GM19238 (cell line): ENCODE measurements around the gene PLA2G4C.

Experiments
- DNase-seq: peaks from one replicate; pipeline ENCODE4 v3.0.0; 2011; ENCODE audit warnings: low spot score; ENCODE audit not compliant: insufficient read length

Gene PLA2G4C, protein sequence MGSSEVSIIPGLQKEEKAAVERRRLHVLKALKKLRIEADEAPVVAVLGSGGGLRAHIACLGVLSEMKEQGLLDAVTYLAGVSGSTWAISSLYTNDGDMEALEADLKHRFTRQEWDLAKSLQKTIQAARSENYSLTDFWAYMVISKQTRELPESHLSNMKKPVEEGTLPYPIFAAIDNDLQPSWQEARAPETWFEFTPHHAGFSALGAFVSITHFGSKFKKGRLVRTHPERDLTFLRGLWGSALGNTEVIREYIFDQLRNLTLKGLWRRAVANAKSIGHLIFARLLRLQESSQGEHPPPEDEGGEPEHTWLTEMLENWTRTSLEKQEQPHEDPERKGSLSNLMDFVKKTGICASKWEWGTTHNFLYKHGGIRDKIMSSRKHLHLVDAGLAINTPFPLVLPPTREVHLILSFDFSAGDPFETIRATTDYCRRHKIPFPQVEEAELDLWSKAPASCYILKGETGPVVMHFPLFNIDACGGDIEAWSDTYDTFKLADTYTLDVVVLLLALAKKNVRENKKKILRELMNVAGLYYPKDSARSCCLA

DNA sequence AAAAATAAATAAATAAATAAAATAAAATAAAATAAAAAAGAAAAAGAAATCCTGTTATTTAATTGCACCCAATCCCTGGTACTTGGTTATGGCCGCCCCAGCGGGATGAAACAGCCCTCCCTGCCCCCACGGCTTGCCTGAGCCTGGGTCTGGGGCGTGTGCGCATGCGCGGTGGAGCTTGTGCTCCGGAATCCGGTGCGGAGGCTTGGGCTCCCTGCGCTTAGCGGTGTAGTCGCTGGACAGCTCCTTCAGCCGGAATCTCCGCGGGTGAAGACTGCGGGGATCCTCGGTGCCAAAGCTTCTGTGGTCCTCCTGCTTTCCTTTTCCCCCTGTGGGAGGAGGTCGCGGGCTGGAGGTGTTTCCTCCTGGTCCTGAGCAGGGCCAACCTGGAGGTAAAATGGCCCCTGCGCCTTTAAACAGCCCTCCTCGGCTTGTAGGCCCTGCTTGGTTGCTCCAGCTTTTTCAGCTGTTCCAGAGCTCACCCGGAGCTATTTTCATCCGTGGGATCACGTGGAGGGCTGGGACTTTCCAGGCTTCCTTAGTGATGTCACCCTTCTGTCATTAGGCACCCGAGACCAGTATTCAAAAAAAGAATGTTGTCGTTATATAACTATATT lies at the start of gene PLA2G4C:
Gene PLA2G4C (minus strand): TSS at position 468 of the 617 bp plus-strand sequence. CDS start 4,288 bp downstream, outside the sequence.
- peak; percentile 97 for DNase-seq

DNA sequence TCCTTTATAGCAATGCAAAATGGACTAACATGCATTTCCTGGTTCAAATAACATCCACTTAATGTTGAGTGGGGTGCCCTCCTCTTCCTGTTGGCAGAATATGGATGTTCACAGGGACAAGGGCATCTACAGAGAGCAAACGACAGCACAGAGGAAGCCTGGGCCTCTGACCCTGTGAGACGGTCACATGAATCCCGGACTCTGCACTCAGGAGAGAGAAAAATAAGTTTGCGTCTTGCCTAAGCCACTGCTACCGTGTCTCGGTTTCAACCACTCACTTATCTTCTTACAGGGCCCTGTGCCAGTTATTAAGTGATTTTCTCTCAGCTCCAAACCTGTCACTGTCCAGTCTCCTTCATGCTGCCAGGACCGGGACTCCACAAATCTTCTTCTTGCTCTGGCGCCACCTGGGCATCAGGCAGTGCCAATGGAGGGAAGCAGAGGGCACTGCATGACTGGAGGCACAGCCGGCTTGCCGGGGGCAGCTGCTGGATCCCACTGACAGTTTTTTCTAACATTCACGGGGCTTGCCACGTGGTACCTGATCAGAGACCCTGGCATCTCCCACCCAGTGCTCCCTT lies 47.7 kb upstream of the PLA2G4C start:
- no peak for DNase-seq

DNA sequence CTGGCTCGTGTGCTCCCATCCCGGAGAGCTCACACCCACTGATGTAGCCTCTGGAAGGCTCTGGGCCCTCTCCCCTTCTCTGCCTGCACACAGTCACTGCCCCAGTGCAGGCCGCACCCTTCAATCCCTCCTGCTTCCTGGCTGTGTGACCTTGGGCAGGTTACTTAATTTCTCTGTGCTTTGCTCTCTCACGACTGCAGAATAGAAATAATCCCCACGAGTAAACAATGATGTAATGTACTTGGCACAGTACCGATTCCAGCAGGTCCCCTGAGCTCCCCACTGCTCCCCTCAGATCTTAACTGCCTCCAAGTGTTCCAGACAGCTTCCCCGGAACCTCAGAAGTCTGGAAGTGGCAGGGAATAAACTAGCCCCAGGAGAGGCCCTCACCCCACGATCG lies 43.4 kb upstream of the PLA2G4C start:
- no peak for DNase-seq

DNA sequence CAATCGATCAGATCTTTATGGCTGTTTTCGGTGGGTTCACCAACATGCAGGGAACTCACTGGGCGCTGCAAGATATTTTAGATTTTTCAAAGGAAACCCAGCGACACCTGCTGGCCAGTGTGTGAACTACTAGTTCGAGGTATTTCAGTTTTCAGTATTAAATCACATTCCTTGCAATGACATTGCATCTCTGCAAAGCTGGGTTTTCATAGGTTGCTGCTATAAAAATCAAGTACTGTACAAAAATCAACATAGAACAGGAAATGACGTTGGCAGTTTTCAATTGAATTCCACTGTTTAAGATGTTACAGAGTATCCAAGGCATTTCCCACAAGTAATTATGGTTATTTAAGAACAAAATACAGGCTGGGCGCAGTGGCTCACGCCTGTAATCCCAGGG lies 41.9 kb upstream of the PLA2G4C start:
- DNase-seq: peak; percentile 25

DNA sequence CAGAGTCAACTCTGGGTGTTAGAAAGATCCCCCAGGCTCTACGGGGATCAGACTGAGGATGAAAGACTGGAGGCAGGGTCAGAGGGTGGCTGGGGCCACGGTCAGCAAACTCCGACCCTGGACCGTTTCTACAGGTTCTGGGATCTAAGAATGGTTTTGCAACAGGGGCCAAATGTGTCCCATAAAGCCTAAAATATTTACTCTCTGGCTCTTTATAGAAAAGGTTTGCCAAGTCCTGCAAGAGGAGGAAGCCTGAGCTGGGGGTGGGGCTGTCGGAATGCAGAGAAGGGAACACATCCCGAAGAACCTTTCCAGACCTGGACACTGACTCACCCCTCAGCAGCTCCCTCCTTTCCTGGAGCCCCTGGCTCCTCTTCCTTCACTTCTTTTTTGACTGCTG lies 38.8 kb upstream of the PLA2G4C start:
- DNase-seq: no peak

DNA sequence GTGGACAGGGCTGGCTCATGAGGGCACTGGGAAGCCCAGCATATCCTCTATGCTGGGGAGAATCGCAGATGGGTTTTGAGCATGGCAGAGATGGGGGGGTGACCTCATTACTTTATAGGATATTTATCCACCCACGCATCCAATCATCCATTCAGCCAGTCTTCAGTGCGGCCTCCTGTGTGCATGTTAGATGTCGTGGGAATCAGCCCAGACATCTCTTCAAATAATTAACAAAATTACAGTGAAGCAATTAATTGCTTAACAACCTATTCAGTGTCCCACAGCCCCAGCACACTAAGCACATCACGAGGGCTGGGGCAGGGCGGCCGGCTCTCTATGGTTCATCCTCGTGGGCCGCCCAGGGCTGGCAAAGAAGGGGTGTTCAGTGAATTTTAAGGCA lies 38.0 kb upstream of the PLA2G4C start:
- no peak for DNase-seq

DNA sequence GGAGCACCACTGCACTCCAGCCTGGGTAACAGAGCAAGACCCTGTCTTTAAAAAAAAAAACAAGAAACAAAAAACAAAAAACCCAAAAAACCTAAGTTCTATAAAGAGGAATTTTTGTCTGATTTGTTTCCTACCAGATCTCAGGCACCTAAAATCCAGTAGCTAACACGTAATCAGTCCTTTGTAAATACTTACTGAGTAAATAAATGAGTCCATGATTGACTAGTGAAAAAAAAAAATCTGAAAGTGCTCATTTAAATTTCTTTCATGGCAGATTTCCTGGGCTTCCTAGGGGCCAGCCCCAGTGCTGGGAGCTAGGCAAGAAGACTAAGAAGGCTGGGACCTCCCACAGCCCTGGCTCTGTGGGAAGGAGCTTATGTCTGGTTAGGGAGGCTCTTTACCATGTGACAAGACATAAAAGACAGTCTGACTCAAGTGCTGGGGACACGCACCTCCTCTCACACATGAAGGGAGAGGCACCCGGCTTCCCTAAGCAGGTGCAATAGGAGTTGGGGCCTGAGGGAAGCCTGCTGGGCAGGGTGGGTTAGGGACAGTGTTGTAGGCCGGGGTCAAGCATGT lies 37.1 kb upstream of the PLA2G4C start:
- no peak for DNase-seq

DNA sequence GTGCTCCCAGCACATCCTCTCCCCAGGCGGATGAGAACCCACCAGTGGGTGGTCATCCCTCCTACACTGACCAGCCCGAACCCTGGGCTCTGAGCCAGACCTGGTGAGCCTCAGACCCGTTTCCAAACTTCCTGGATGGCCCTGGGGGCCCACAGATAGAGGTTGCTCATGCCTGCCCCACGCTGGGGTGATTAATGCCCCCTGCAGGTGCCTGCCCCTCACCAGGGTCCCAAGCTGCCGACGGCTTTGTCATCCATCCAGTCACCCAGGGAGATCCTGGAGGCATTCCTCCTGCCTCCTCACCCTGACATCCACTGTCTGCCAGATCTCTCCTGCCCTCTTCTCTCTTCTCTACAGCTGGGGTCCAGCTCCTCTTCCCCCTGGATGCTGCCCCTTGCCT lies 28.4 kb upstream of the PLA2G4C start:
- DNase-seq: no peak

DNA sequence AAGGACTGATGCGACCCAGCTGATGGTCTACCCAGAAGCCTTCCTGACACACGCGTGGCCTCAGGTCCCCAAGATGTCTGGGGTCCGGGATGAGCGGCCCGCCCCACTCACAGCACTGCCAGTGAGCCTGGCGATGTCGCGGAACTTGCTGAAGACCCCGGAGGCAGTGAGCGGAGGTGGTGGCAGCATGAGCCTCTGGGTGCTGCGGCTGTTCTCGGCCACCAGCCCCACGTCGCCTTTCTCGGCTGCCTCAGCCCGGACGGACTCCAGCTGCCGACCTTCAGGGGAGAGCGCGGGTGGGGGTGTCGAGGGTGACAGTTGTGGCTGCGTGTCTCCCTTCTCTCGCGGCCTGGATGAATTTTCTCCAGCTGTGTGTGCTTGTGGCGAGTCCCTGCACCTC lies 26.8 kb upstream of the PLA2G4C start:
- no peak for DNase-seq

DNA sequence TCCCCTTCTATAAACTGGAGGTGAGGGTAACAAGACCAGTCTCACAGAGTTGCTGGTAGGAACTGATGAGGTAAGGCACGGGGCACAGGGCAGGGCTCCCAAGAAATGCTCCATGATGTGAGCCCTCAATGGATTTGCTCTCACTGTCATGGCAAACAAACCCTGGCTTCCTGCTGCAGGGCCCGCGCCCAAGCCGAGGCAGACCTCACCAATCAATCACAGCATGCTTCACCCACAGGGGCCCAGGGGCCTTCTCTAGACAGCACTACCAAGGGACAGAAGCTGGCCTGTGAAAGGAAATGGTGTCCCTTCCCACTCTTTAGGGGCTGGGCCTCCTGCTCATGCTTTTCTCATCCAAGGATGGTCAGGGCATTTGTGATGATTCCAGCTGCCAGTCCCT lies 25.9 kb upstream of the PLA2G4C start:
- no peak for DNase-seq

DNA sequence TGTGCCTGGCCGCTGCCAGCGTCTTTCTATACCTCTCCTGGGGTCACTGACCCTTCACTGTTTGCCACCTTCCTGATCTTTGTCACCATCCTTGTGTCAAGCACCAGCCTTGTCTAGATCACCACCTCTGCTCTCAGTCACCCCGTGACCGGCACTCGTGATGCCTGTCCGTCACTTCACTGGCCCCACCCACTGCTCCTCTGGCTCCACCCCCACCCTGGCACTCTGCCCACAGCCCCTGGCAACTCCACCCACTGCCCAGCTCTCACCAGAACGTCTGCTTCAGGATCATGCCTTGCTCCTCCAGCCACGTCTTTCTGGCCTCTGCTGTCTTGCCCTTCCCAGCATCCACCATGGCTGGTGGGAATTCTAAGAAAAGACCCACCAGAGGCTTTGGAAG lies 24.8 kb upstream of the PLA2G4C start:
- DNase-seq: no peak

DNA sequence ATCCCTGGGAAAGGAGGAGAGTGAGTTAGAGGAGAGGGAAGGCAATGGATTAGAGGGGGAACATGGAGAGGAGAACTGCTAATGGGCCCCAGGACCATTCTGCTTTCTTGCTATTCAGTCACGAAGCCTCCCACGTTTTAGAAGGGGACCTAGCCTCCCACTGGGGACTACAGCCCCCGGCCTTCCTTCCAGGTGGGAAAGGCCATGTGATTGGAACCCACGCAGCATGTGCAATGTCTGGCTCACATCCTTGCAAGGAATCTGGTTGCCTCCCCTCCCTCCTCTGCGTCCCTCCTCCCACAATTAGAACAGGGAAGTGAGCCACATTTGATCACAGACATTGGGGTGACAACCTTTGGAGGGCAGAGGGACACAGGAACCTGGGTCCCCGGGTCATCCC lies 22.5 kb upstream of the PLA2G4C start:
- DNase-seq: no peak

DNA sequence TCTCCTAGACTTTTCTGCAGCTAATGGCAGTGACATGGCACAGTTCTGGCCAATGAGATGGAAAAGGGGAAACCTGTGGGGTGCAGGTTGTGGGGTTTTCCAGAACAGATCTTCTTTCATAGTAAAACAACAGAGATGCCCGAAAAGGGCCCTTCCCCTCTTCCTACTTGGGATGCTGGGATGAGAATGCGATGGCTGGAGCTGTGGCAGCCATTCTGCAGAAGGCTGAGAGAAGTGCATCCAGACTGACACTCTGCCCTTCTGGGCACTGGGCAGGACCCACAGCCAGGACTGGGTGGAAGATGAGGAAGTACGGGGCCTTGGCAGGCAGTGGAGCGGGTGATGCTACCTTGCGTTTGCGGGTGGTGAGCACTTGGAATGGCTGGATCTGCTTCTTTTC lies 16.9 kb upstream of the PLA2G4C start:
- DNase-seq: no peak

DNA sequence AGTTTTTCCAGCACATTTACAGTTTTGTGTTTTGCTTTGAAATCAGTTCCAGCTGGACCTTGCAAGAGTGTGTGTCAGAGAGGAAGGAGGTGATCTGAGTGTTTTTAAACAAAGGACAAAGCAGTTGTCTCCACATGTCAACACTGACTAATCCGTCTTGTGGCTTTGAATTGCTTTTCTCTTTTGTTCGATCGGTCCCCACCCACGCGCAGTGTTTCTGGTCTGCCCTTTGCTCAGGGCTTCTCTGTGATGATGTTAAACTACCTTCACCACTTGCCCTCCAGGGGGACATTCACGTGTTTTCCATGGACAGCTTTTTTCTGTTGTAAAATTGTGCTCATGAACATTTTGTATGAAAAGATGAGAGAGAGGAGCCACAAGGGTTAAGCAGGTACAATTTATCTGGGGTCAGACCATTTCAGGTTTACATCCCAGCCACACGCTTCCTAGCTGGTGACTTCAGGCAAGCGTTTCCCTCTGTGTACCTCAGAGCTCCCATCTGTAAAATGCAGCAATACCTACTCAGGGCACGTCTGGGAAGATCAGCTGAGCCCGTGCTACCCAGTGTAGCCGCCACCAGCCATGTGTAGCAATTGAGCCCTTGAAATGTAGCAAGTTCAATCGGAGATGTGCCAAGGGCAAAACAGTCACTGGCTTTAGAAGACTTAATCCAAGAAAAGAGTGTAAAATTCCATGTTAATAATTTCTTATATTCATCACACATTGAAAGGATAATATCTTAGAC lies 13.5 kb upstream of the PLA2G4C start:
- no peak for DNase-seq

DNA sequence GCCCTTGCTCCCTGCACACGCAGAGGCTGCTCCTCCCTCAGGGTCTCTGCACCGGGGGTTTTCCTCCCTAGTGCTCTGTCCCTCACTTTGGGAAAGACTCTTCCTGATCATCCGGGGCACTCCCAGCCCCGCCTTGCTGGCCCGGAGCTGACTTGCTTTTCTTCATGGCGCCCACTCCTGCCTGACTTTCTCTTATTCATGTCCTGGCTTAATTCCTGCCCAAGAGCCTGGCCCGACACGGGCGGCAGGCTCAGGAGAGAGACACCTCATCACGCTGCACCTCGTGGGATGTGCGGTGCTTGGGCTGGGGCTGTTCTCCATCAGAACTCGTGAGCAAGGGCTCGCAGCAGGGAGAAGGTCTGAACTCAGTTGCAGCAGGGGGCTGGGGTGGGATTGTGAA lies 11.8 kb upstream of the PLA2G4C start:
- DNase-seq: no peak

DNA sequence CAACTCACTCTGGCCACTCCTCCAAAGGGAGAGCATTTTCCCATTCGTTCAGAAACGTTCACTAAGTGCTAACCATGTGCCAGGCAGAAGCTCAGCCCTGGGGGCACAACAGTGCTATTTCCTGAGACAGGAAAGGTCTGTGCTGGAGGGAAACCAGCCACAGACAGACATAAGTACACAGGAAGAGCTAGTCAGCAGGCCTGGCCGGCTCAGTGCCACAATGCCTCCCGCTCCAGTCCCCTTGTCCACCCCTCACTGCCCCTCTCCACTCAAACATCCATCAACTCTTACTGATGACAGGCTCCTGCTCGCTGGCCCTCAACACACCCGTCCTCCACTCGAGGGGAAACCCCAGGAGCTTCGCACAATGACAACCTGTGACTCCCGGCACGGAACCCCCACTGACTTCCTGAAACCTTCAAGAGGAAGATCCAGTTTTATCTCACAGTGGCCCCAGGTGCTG lies 11.3 kb upstream of the PLA2G4C start:
- DNase-seq: peak; percentile 46

DNA sequence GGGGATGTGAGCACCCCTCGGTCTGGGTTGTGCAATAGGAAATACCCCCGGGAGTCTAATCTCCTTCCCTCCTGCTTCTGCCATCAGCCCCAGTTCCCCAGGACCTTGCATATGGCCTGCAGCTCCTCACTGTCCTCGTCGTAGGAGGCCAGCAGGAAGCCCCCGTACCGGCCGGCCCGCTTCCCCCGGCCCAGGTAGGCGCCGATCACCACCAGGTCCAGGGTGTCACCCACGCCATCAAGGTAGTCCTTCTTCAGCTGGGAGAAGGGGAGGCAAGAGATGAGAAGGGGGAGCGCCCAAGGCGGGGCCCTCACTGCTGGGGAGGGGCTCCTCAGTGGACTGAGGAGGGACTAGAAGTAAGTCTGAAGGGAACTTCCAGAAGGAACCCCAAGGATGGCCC lies 10.4 kb upstream of the PLA2G4C start:
- DNase-seq: no peak

DNA sequence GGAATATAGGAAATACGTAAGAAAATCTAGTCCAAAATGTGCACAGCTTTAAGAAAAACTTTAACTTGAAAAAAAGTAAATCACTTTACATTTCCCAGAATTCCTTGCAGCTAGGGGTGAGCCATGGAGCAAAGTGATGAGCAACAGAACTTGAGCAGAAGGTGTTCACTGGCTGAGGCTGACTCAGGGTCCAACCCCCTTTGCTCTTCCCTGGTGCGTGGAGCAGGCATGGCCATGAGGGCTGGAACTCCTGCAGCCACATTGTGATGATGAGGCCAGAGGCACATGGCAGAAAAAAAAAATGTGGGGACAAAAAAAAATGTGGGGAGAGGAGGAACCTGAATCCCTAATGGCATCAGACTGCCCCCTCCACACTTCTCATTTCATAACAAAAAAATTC lies 9.9 kb upstream of the PLA2G4C start:
- no peak for DNase-seq

DNA sequence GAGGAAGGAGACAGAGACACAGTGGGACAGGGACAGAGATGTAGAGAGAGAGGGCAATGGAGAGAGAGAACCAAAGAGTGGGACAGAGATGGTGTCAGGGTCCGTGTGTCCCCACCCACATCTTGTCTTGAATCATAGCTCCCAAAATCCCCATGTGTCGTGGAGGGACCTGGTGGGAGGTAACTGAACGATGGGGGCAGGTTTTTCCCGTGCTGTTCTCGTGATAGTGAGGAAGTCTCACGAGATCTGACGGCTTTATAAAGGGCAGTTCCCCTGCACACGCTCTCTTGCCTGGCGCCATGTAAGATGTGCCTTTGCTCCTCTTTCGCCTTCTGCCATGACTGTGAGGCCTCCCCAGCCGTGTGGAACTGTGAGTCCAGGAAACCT lies 7.5 kb upstream of the PLA2G4C start:
- no peak for DNase-seq

DNA sequence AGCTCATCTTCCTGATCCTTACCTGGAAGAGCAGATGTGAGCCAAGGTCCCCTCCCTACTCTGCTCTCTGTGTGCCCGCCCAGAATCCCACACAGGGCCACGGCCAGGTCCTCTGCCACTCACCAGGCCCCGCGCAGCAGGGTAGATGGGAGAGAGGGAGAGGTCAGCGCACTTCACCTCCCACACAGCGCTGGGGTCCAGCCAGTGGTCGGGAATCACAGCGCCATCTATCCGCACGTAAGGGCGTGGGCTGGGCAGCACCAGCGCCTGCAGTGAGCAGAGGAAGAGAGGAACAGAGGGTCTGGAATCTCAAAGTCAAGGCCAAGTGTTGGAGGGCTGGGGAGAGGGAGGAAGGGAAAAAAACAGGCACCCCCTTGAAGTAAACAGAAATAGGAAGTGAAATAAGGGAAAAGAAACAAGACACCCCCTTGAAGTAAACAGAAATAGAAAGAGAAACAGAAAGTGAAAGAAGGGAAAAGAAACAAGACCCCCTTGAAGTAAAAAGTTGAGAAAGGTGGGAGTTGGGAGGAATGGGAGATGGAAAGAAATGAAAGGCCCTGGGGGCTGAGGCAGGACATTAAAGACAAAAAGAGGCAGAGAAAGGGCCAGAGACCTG lies 7.0 kb upstream of the PLA2G4C start:
- no peak for DNase-seq
